GM12873 (cell line): ENCODE measurements around the gene KL.

Source experiments
- TF ChIP-seq, protein P1 (sequence below): IDR thresholded peaks from 2 replicates; pipeline ENCODE4 v1.5.1; 2012; ENCODE audit warnings: low read depth, mild to moderate bottlenecking, moderate library complexity, low read length, control low read depth; ENCODE audit not compliant: insufficient read depth; ENCODE audit errors: missing control alignments

KL gene

DNA sequence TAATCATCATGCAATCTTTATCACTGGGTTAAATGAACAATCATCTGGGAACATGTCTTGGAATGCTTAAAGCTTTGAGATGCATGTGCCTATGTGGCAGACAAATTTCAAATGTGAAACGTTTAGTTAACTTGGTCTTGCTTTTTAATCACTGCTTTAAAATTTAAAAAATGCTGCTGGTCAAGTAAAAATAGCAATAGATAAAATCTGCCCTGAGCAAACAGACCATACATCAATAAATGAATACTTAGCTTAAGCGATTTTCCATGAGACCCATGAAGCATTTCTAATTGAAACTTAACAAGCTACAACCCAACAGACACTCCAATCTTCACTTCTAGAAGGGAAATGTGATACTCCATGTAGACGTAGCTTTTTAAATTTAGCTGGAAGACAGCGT, 1.9 kb upstream of the KL start:
- TF ChIP-seq, protein P1, sequence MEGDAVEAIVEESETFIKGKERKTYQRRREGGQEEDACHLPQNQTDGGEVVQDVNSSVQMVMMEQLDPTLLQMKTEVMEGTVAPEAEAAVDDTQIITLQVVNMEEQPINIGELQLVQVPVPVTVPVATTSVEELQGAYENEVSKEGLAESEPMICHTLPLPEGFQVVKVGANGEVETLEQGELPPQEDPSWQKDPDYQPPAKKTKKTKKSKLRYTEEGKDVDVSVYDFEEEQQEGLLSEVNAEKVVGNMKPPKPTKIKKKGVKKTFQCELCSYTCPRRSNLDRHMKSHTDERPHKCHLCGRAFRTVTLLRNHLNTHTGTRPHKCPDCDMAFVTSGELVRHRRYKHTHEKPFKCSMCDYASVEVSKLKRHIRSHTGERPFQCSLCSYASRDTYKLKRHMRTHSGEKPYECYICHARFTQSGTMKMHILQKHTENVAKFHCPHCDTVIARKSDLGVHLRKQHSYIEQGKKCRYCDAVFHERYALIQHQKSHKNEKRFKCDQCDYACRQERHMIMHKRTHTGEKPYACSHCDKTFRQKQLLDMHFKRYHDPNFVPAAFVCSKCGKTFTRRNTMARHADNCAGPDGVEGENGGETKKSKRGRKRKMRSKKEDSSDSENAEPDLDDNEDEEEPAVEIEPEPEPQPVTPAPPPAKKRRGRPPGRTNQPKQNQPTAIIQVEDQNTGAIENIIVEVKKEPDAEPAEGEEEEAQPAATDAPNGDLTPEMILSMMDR, result no peak

DNA sequence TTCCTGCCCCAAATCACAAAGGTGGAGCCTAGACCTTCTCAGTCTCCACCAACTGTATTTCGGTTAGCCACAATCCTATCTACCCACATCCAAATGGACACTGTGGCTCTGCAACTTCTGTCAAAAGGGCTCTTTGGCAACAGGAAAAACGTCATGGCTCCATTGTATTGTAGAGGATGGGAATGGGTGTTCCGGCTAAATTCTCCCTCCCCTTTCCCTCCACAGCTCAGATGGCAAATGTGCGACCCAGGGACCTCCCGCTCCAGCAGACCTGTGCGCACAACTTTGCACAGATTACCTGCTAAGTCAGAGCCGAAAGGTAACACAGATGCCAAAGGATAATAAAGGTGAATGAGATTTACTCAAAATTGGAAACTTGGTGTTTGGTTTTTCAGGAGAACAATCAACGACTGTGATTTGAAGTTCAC, 968 bp upstream of the KL start:
- TF ChIP-seq, protein P1, result no peak

DNA sequence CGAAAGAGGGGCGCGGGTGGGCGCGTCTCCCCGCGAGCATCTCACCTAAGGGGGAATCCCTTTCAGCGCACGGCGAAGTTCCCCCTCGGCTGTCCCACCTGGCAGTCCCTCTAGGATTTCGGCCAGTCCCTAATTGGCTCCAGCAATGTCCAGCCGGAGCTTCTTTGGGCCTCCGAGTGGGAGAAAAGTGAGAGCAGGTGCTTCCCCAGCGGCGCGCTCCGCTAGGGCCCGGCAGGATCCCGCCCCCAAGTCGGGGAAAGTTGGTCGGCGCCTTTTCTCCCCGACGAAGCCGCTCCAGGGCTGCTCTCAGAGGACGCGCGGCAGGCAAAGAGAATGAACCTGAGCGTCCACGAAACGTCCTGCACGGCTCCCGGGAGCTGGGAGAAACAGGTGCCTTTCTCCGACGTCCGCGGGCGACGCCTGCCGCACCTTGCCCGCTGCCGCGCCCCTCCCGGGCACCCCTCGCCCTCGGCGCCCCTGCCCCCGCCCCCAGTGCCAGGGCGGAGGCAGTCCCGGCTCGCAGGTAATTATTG, 366 bp upstream of the KL start:
- TF ChIP-seq, protein P1, result no peak

DNA sequence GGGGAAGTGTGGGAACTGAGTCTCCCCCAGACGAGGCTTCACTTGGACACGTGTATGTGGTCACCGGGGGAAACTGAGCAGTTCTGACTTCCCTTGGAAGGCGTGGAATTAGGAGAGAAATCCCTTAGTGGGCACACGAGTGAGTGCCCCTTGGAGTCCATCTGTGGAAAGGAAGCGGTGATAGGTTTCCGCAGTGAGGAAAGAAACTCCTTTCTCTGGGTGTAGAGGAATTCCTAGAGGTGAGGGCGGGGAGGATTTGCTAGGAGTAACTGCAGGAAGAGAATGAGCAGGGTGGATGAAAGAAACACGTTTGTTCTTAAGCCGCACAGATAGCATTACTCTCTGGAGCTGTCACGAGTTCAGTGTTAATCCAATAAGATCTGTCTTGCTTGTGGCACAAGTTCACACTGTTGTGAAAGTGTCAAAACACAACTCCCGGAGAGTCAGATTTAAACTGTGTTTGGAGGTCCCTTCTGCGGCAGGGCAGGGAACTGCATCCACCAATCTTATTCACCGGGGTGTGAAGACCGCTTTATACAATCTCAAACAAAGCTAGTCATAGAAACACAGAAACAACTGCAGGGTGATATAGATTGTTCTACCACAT, 1.2 kb downstream of the KL start:
- TF ChIP-seq, protein P1, result peak; percentile 74

DNA sequence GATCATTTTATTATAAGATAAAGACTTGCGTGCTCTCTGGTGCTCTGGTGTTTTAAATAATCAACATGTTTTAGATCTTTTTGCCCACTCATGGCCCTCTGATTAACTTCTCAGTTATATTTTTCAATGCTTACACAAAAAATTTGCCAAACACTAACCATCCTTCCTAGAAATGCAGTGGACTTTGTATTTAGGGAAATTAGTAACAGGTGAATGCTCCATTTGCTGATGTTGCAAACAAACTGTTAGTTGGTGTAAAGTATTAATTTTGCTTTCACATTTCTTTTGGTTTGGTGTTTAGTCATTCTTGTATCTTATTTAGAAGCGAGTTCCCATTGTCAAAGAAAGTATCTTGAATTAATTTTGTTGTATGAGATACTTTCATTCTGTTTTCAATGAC, 2.7 kb downstream of the KL start:
- TF ChIP-seq, protein P1, result no peak

DNA sequence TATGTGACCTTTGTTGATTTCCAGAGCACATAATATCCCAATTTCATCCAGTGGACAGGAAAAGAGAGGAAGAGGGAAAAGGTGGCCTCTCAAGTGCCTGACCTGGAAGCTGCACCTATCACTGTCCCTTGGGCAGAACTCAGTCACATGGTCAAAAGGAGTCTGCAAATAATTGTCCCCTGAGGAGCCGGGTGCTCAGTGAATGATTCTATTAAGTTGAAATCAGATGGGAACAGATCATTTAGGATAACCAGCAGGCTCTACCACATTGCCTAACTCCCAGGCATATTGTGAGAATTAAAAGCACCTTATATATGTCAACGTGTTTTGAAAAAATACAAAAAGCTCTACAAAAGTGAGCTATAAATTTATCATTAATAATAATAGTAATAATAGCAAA, 6.8 kb downstream of the KL start:
- TF ChIP-seq, protein P1, result no peak

DNA sequence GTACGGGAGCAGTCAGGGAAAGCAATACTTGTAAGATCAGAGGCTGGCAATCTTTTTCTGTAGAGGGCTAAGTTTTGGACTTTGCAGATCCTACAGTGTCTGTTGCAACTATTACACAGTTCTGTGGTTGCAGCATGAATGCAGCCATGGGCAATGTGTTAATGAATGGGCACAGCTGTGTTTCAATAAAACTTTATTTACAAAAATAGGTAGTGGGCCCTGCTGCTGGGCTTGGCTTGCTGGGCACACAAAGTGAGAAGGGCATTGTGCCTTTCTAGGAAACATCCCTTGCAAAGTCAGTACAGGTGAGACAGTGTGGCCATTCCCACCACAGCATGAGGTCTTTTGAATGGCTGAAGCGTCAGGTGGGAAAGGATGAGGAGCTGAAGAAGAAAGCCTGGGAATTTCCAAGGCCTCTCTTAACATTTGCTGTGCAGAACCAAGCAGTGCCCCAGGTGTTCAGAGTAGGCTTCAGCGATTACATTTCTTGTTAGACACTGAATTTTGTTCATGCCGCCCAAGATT, 9.1 kb downstream of the KL start:
- TF ChIP-seq, protein P1, result no peak
